MCF 10A (cell line): ENCODE measurements around the gene EHMT1. TPM values are rescaled to one million over a fixed set of nuclear protein-coding genes. Genes with fewer than 3 reads are reported as not detected.

Experiments
- BruUV-seq: library from RNA; stranded (reverse); fragments of 400-500 nt; replicated peaks from 2 replicates; lab custom pipeline; 2021; lab: Mats Ljungman, UMichigan
- CTCF ChIA-PET: fragments of 300-600 bp; sonication (Branson Sonifier 250); formaldehyde crosslinking; extraction: SDS; loops from one replicate; lab custom pipeline; 2021; ENCODE audit warnings: antibody characterized with exemption, inconsistent platforms; lab: Yijun Ruan, JAX
- POLR2A ChIA-PET: fragments of 300-600, 350-650 bp; sonication (Branson Sonifier 250); formaldehyde crosslinking; extraction: SDS; loops from one replicate; lab custom pipeline; 2020; ENCODE audit warnings: antibody characterized with exemption, inconsistent platforms; lab: Yijun Ruan, JAX
- DNase-seq: peaks from one replicate; pipeline ENCODE4 v3.0.0-alpha.2; 2018; ENCODE audit not compliant: unreplicated experiment
- H3K27ac Mint-ChIP-seq: one replicate; pipeline ENCODE4 v1.8.0; 2022; ENCODE audit warnings: mild to moderate bottlenecking, low read depth, mixed read lengths; ENCODE audit not compliant: unreplicated experiment
- H3K27me3 Mint-ChIP-seq: one replicate; pipeline ENCODE4 v1.8.0; 2022; ENCODE audit warnings: mixed read lengths; ENCODE audit not compliant: insufficient read depth, unreplicated experiment
- H3K36me3 Mint-ChIP-seq: one replicate; pipeline ENCODE4 v1.8.0; 2022; ENCODE audit warnings: mild to moderate bottlenecking, moderate library complexity, mixed read lengths; ENCODE audit not compliant: insufficient read depth, unreplicated experiment
- H3K4me1 Mint-ChIP-seq: one replicate; pipeline ENCODE4 v1.8.0; 2022; ENCODE audit warnings: mixed read lengths; ENCODE audit not compliant: insufficient read depth, unreplicated experiment
- H3K4me3 Mint-ChIP-seq: one replicate; pipeline ENCODE4 v1.8.0; 2022; ENCODE audit warnings: mild to moderate bottlenecking, moderate library complexity, mixed read lengths; ENCODE audit not compliant: unreplicated experiment
- H3K9me3 Mint-ChIP-seq: one replicate; pipeline ENCODE4 v1.8.0; 2022; ENCODE audit warnings: mixed read lengths; ENCODE audit not compliant: unreplicated experiment
- intact Hi-C: fragments of 100-400 bp; cut with micrococcal nuclease; formaldehyde crosslinking; loops from 2 replicates; pipeline ENCODE4 v1.14.1; 2022
- total RNA-seq: library from RNA; stranded (reverse); gene quantifications from 2 replicates; pipeline ENCODE4 v1.2.3, GENCODE V29; 2022
- TF ChIP-seq, protein P1 (sequence below): fragments of 200-600 bp; IDR thresholded peaks from one replicate; pipeline ENCODE4 v1.8.0; 2022; ENCODE audit warnings: antibody characterized with exemption, mild to moderate bottlenecking; ENCODE audit not compliant: unreplicated experiment

EHMT1 gene
- total RNA-seq, 1 experiment from 2014 or later, result 79.7 TPM

- intact Hi-C loops, result no loop called here
- TF ChIP-seq, protein P1, sequence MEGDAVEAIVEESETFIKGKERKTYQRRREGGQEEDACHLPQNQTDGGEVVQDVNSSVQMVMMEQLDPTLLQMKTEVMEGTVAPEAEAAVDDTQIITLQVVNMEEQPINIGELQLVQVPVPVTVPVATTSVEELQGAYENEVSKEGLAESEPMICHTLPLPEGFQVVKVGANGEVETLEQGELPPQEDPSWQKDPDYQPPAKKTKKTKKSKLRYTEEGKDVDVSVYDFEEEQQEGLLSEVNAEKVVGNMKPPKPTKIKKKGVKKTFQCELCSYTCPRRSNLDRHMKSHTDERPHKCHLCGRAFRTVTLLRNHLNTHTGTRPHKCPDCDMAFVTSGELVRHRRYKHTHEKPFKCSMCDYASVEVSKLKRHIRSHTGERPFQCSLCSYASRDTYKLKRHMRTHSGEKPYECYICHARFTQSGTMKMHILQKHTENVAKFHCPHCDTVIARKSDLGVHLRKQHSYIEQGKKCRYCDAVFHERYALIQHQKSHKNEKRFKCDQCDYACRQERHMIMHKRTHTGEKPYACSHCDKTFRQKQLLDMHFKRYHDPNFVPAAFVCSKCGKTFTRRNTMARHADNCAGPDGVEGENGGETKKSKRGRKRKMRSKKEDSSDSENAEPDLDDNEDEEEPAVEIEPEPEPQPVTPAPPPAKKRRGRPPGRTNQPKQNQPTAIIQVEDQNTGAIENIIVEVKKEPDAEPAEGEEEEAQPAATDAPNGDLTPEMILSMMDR, result no peak
- ChIA-PET CTCF (interaction anchor here (0.9 to 1.3 kb wide), 4 partner anchors 10 to 25 kb away, joined by 3 to 4 read pairs (median 3); no protein-coding TSS in a partner anchor), POLR2A (no interaction called here)
- no peak overlapping the region for H3K27ac Mint-ChIP-seq
- H3K27me3 Mint-ChIP-seq, result no peaks in the 10 kb centered on the region
- peaks cover 22% of the 10 kb centered on the region for H3K4me1 Mint-ChIP-seq
- no peak for DNase-seq
- peaks cover 29% of the 10 kb centered on the region for H3K36me3 Mint-ChIP-seq
- BruUV-seq, result no TSS peak
- no peaks in the 10 kb centered on the region for H3K9me3 Mint-ChIP-seq
- H3K4me3 Mint-ChIP-seq, result no peak overlapping the region
Measured at GRCh38 chr9:137694236-137694959, 75.6 kb downstream of the EHMT1 start.

- Mint-ChIP-seq H3K4me1 (peaks cover 14% of the 10 kb centered on the region), H3K27me3 (no peaks in the 10 kb centered on the region), H3K4me3 (no peak overlapping the region), H3K9me3 (no peaks in the 10 kb centered on the region), H3K36me3 (peaks cover 28% of the 10 kb centered on the region), H3K27ac (no peak overlapping the region)
- TF ChIP-seq, protein P1, result peak; percentile 13
- intact Hi-C loops, result no loop called here
- no TSS peak for BruUV-seq
- CTCF ChIA-PET, result interaction anchor here (0.9 to 1.3 kb wide), 4 partner anchors 10 to 26 kb away, joined by 3 to 4 read pairs (median 3); no protein-coding TSS in a partner anchor
- POLR2A ChIA-PET, result interaction anchor here (0.8 kb wide), 1 partner anchor 74 kb away, joined by 3 read pairs; no protein-coding TSS in a partner anchor
- peak; percentile 32 for DNase-seq
Measured at GRCh38 chr9:137694962-137695875, 76.4 kb downstream of the EHMT1 start.

DNA sequence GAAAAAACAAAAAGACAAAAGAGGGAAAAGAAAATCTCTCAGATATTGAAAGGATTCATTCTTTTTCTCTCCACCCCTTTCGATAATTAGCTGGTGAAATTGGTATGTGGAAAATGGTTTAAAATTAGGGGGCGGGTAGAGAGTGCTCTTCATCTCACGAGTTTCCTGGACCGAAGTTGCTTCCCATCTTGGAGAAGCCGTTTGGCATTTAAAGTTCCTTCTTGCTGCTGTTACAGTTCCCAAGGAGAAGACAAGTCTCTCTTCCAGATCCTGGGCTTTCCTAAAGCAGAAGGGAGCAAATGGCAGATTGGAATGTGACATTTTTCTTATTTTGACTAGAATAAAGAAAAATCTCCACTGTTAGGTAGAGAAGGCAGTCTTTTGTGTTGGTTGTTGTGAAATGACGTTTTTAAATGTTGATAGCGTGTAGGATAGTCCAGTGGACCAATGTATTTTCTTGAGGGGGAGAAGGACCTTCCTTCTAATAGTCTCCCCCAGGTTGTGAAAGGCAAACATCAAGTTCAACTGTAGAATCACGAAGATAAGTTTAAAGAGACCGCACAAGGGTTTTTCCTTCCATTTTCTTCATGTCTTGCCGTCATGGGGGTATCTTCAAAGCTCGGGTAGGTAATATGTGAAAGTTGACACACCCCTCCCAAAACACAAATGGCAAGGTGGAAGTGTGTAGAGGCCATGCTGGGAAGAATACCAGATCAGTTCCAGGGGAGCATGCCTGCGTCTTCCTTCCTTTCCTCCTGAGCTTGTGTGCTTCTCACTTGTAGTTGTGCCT, 77.5 kb downstream of the EHMT1 start:
- Mint-ChIP-seq H3K4me3 (no peak overlapping the region), H3K27ac (no peak overlapping the region), H3K36me3 (peaks cover 28% of the 10 kb centered on the region), H3K27me3 (no peaks in the 10 kb centered on the region), H3K9me3 (no peaks in the 10 kb centered on the region), H3K4me1 (peaks cover 6% of the 10 kb centered on the region)
- BruUV-seq, result no TSS peak
- intact Hi-C loops, result no loop called here
- TF ChIP-seq, protein P1, result no peak
- no peak for DNase-seq
- CTCF ChIA-PET, result interaction anchor here (1.2 kb wide), 1 partner anchor 23 kb away, joined by 4 read pairs; no protein-coding TSS in a partner anchor
- POLR2A ChIA-PET, result interaction anchor here (0.7 to 0.8 kb wide), 3 partner anchors 75 to 206 kb away, joined by 3 read pairs; no protein-coding TSS in a partner anchor
